Measurements from ENCODE around the gene SMIM3. TPM values are rescaled to one million over a fixed set of nuclear protein-coding genes. Genes with fewer than 3 reads are reported as not detected.

SMIM3 gene
- total and polyA plus RNA-seq, 7 experiments from 2014 or later = 5.2 to 17.9 (median 7.9) TPM

DNA sequence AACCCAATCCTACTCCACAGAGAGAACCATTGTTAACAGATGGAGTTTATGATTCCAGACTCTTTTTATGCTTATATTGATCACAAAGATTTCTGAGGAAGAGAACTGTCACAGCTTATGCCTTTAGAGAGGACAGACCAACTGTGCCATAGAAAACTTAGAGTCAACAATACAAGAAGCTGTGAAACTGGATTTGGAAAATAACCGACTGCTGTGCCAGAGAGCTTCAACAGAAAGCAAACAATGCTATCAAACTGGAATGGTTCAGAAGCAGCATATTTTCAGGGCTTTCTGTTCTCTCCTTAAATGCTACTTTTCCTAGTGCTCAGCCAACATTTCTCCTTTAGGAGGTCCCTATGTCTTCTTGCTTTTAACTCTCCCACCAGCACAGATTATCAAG is 24.7 kb upstream of the SMIM3 start:
- Mint-ChIP-seq H3K4me1 (peaks cover 25 to 79% (median 64%) of the 10 kb centered on the region in 7 donors), H3K27ac (peak overlapping the region in 2 of 9 donors; percentile 10 to 56), H3K36me3 (peaks cover 10 to 45% (median 43%) of the 10 kb centered on the region in 5 donors), H3K27me3 (no peaks in the 10 kb centered on the region), H3K9me3 (no peaks in the 10 kb centered on the region), H3K4me3 (peak overlapping the region in 1 of 10 donors; percentile 32)
- Histone ChIP-seq H3K36me3 (ENCODE audit: control insufficient read depth in 2 of 3, insufficient read depth in 3 of 3, low read length in 3 of 3) (peaks cover 6 to 50% (median 21%) of the 10 kb centered on the region in 3 experiments), H3K27me3 (ENCODE audit: control insufficient read depth in 2 of 2, insufficient read depth in 2 of 2, low read length in 2 of 2) (no peaks in the 10 kb centered on the region), H3K9me3 (ENCODE audit: control insufficient read depth in 2 of 3, low read length in 3 of 3) (no peaks in the 10 kb centered on the region), H3K4me1 (ENCODE audit: control insufficient read depth in 2 of 2, insufficient read depth in 2 of 2, low read length in 2 of 2) (peaks cover 5 to 14% of the 10 kb centered on the region in 2 donors), H3K27ac (ENCODE audit: low read depth, low read length) (no peak overlapping the region), H3K4me3 (ENCODE audit: low read length) (no peak overlapping the region)
- DNase-seq = no peak
- CTCF ChIA-PET = interaction anchor here (1.7 kb wide), 1 partner anchor 25 kb away, joined by 5 read pairs; the partner anchor contains the start of gene SMIM3
- ATAC-seq = no peak
- POLR2A ChIA-PET = interaction anchor here (1.2 kb wide), 1 partner anchor 19 kb away, joined by 3 read pairs; no protein-coding TSS in a partner anchor
- intact Hi-C loops (cut with micrococcal nuclease) = loop anchor here in 1 of 2 donors (5.0 kb wide), 1 partner anchor 37 kb away; no protein-coding TSS in a partner anchor

DNA sequence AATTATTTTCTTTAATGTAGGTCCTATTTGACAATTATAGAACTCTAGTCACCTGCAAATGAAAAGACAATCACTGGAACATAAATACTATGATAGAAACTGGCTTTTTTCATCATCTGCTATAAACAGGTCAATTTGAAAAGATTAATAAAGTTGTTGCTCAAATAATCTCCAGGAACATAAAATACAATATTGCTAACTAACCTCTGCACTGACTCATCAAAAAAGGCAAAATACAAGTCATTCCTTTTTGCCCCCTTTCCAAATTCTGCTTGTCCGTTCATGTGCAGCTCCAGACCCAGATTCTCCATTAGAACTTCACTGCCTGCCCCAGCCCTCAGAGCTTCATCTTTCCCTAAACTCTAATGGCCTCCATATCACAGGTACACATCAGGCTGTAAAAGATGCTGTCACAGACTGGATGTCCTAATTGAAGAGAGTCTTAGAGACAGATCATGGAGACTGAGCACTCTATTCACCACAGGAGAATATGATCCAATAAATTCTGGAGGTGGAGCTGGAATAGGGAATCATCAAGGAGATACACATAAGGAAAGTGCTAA is 21.4 kb upstream of the SMIM3 start:
- DNase-seq = no peak
- peak overlapping the region in 6 of 10 donors; percentile 26 to 64 (median 60) for H3K4me3 Mint-ChIP-seq
- H3K27me3 ChIP-seq (ENCODE audit: control insufficient read depth in 2 of 2, insufficient read depth in 2 of 2, low read length in 2 of 2) = no peaks in the 10 kb centered on the region

DNA sequence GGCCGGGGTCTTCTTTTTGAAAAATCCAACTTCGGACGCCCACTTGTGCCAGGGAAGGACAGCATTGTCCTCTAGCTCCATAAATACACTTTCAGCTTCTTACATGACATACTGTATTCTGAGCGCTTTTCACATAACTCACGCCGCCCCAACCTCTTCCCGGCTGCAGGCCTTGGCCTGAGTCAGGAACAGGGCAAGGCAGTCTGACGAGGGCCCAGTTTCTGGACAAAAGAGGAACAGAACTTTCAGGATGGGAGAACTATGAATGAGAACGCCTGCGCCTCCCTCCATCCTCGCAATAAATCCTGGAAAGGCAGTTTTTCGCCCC is 20.4 kb upstream of the SMIM3 start:
- ATAC-seq (peak; percentile 4), DNase-seq (no peak)
- H3K4me3 ChIP-seq (ENCODE audit: low read length) = peak overlapping the region; percentile 86
- intact Hi-C loops (cut with micrococcal nuclease) = loop anchor here (1.0 to 5.0 kb wide), 17 partner anchors 15 to 1013 kb away; partner anchors contain the start of genes RBM22 (in 2 of the 2), TCOF1 (in 2 of the 2), CD74 (in 1 of the 2) and G3BP1 (in 1 of the 2)
- peaks cover 5 to 16% of the 10 kb centered on the region in 2 donors for H3K4me1 ChIP-seq (ENCODE audit: control insufficient read depth in 2 of 2, insufficient read depth in 2 of 2, low read length in 2 of 2)
- H3K36me3 Mint-ChIP-seq = peaks cover 4 to 31% (median 28%) of the 10 kb centered on the region in 5 donors
- ChIA-PET CTCF (interaction anchor here (2.0 to 2.2 kb wide), 2 partner anchors 20 to 57 kb away, joined by 5 to 13 read pairs; partner anchors contain the start of genes RBM22 and SMIM3), POLR2A (interaction anchor here (1.0 to 3.7 kb wide), 13 partner anchors 12 to 308 kb away, joined by 3 to 30 read pairs (median 5); partner anchors contain the start of genes IRGM, RBM22, RPS14 and SMIM3)
- peaks cover 24 to 59% (median 41%) of the 10 kb centered on the region in 7 donors for H3K4me1 Mint-ChIP-seq
- H3K27me3 Mint-ChIP-seq = peaks cover 0 to 5% (median 0%) of the 10 kb centered on the region in 5 donors
- H3K27ac ChIP-seq (ENCODE audit: low read depth, low read length) = peak overlapping the region; percentile 96
- no peak overlapping the region for H3K27ac Mint-ChIP-seq
- H3K36me3 ChIP-seq (ENCODE audit: control insufficient read depth in 2 of 3, insufficient read depth in 3 of 3, low read length in 3 of 3) = peaks cover 6 to 25% (median 10%) of the 10 kb centered on the region in 3 experiments
- H3K9me3 ChIP-seq (ENCODE audit: control insufficient read depth in 2 of 3, low read length in 3 of 3) = no peaks in the 10 kb centered on the region
- H3K4me3 Mint-ChIP-seq = no peak overlapping the region
- no peaks in the 10 kb centered on the region for H3K27me3 ChIP-seq (ENCODE audit: control insufficient read depth in 2 of 2, insufficient read depth in 2 of 2, low read length in 2 of 2)
- peaks cover 0 to 5% (median 0%) of the 10 kb centered on the region in 11 donors for H3K9me3 Mint-ChIP-seq

More for the DNA sequence above, 21.4 kb upstream of the SMIM3 start:
- intact Hi-C loops (cut with micrococcal nuclease) = loop anchor here (5.0 kb wide), 2 partner anchors 345 to 755 kb away; partner anchors contain the start of genes CD74 (in 1 of the 2), HMGXB3 (in 1 of the 2) and TIGD6 (in 1 of the 2)
- H3K4me3 ChIP-seq (ENCODE audit: low read length) = no peak overlapping the region
- Mint-ChIP-seq H3K36me3 (peaks cover 4 to 32% (median 30%) of the 10 kb centered on the region in 5 donors), H3K27ac (peak overlapping the region in 3 of 9 donors; percentile 3 to 51 (median 43)), H3K9me3 (peaks cover 0 to 5% (median 0%) of the 10 kb centered on the region in 11 donors), H3K4me1 (peaks cover 17 to 64% (median 45%) of the 10 kb centered on the region in 7 donors), H3K27me3 (no peaks in the 10 kb centered on the region)
- no peak for ATAC-seq
- peaks cover 6 to 32% (median 20%) of the 10 kb centered on the region in 3 experiments for H3K36me3 ChIP-seq (ENCODE audit: control insufficient read depth in 2 of 3, insufficient read depth in 3 of 3, low read length in 3 of 3)
- CTCF ChIA-PET = interaction anchor here (0.8 to 2.2 kb wide), 2 partner anchors 56 to 104 kb away, joined by 3 to 5 read pairs; partner anchors contain the start of gene RBM22
- H3K4me1 ChIP-seq (ENCODE audit: control insufficient read depth in 2 of 2, insufficient read depth in 2 of 2, low read length in 2 of 2) = peaks cover 5 to 16% of the 10 kb centered on the region in 2 donors
- no peaks in the 10 kb centered on the region for H3K9me3 ChIP-seq (ENCODE audit: control insufficient read depth in 2 of 3, low read length in 3 of 3)
- H3K27ac ChIP-seq (ENCODE audit: low read depth, low read length) = peak overlapping the region; percentile 96
- POLR2A ChIA-PET = interaction anchor here (1.9 to 3.6 kb wide), 5 partner anchors 16 to 56 kb away, joined by 8 to 27 read pairs (median 12); partner anchors contain the start of genes RBM22 and SMIM3

DNA sequence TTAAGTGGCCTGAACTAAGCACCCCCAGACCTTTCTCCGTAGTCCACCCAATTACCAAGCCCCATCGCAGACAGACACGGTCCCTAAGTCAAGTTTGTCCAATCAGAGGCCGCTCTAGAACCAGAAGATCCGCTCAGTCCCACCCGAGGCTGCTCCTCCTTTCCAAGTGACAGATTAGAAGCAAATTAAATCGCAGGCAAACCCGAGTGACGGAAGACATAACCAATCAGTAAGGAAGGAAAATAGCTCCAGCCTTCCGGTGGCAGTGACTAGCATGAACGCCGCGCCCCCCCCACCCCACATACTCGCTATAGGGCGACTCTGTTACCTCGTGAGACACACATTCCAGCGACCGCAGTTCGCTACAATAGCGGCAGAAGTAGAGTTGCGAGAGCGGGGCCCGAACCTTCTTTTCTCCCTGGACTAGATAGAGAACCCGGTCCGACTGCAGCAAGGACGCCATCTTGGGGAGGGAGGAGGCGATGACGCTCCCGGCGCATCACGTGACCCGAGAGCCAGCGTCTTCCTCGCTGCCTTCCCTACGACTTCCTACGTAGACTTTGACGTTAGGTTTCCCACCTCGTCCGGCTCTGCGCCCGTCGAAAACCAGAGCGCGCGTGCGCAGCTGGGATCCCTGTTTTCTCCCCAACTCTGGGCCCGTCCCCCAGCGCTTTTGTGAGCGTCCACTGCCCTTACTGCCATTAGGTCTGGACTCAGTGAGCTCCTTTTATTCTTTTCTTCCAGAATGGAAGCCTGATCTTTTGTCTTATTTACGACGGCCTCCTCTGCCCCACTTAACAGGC is 19.8 kb upstream of the SMIM3 start, which contains the start of gene DCTN4:
Gene DCTN4, minus strand, starts transcription at position 487 of the 803 bp plus-strand sequence. Its CDS starts 24 bp downstream, at position 463.
- intact Hi-C loops (cut with micrococcal nuclease) = loop anchor here (1.0 to 5.0 kb wide), 17 partner anchors 16 to 1012 kb away; partner anchors contain the start of genes RBM22 (in 2 of the 2), TCOF1 (in 2 of the 2), CD74 (in 1 of the 2) and G3BP1 (in 1 of the 2)
- Histone ChIP-seq H3K4me1 (ENCODE audit: control insufficient read depth in 2 of 2, insufficient read depth in 2 of 2, low read length in 2 of 2) (peaks cover 5 to 16% of the 10 kb centered on the region in 2 donors), H3K27me3 (ENCODE audit: control insufficient read depth in 2 of 2, insufficient read depth in 2 of 2, low read length in 2 of 2) (no peaks in the 10 kb centered on the region), H3K27ac (ENCODE audit: low read depth, low read length) (peak within 1 kb of the TSS; percentile 96), H3K9me3 (ENCODE audit: control insufficient read depth in 2 of 3, low read length in 3 of 3) (no peaks in the 10 kb centered on the region), H3K36me3 (ENCODE audit: control insufficient read depth in 2 of 3, insufficient read depth in 3 of 3, low read length in 3 of 3) (peaks cover 5 to 20% (median 6%) of the 10 kb centered on the region in 3 experiments), H3K4me3 (ENCODE audit: low read length) (peak within 1 kb of the TSS; percentile 86)
- peak within 1 kb of the TSS in 1 of 9 donors; percentile 62 for H3K27ac Mint-ChIP-seq
- CTCF ChIA-PET = interaction anchor here (0.7 to 2.2 kb wide), 5 partner anchors 20 to 58 kb away, joined by 3 to 13 read pairs (median 5); partner anchors contain the start of genes RBM22 and SMIM3
- ATAC-seq (peak; percentile 95), DNase-seq (peak; percentile 84 to 96 (median 94))
- peaks cover 0 to 25% (median 23%) of the 10 kb centered on the region in 5 donors for H3K36me3 Mint-ChIP-seq
- peaks cover 0 to 5% (median 0%) of the 10 kb centered on the region in 5 donors for H3K27me3 Mint-ChIP-seq
- H3K4me1 Mint-ChIP-seq = peaks cover 22 to 54% (median 36%) of the 10 kb centered on the region in 7 donors
- H3K4me3 Mint-ChIP-seq = peak within 1 kb of the TSS in 3 of 10 donors; percentile 23 to 46 (median 36)
- H3K9me3 Mint-ChIP-seq = peaks cover 0 to 5% (median 0%) of the 10 kb centered on the region in 11 donors
- POLR2A ChIA-PET = interaction anchor here (0.6 to 3.7 kb wide), 18 partner anchors 11 to 1013 kb away, joined by 3 to 30 read pairs (median 4); partner anchors contain the start of genes G3BP1, IRGM, RBM22 and RPS14

DNA sequence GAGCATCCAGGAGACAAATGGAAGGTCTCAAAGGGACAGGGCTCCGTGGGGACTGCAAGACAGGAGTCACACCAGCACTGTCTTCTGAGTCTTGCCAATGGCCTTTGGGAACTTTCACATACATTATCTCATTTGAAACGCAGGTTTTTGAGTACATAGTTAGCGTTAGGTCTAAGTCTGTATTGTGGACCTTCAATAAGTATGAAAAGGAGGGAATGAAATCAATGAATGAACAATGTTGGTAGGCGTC is 19.3 kb upstream of the SMIM3 start:
- Histone ChIP-seq H3K27ac (ENCODE audit: low read depth, low read length) (peak overlapping the region; percentile 96), H3K4me3 (ENCODE audit: low read length) (peak overlapping the region; percentile 86), H3K27me3 (ENCODE audit: control insufficient read depth in 2 of 2, insufficient read depth in 2 of 2, low read length in 2 of 2) (no peaks in the 10 kb centered on the region), H3K4me1 (ENCODE audit: control insufficient read depth in 2 of 2, insufficient read depth in 2 of 2, low read length in 2 of 2) (peaks cover 5 to 16% of the 10 kb centered on the region in 2 donors), H3K36me3 (ENCODE audit: control insufficient read depth in 2 of 3, insufficient read depth in 3 of 3, low read length in 3 of 3) (peaks cover 3 to 14% (median 6%) of the 10 kb centered on the region in 3 experiments), H3K9me3 (ENCODE audit: control insufficient read depth in 2 of 3, low read length in 3 of 3) (no peaks in the 10 kb centered on the region)
- H3K27ac Mint-ChIP-seq = no peak overlapping the region
- no peak overlapping the region for H3K4me3 Mint-ChIP-seq
- no peak for ATAC-seq
- DNase-seq = no peak
- peaks cover 0 to 20% (median 17%) of the 10 kb centered on the region in 5 donors for H3K36me3 Mint-ChIP-seq
- peaks cover 0 to 5% (median 0%) of the 10 kb centered on the region in 5 donors for H3K27me3 Mint-ChIP-seq
- POLR2A ChIA-PET = interaction anchor here (0.6 to 3.7 kb wide), 10 partner anchors 11 to 1012 kb away, joined by 3 to 30 read pairs (median 4); partner anchors contain the start of genes G3BP1 and RBM22
- CTCF ChIA-PET = interaction anchor here (0.7 to 2.0 kb wide), 5 partner anchors 19 to 43 kb away, joined by 3 to 13 read pairs (median 3); partner anchors contain the start of gene SMIM3
- H3K4me1 Mint-ChIP-seq = peaks cover 19 to 48% (median 30%) of the 10 kb centered on the region in 7 donors
- H3K9me3 Mint-ChIP-seq = peaks cover 0 to 5% (median 0%) of the 10 kb centered on the region in 11 donors
- intact Hi-C loops (cut with micrococcal nuclease) = loop anchor here (1.0 to 5.0 kb wide), 7 partner anchors 16 to 1012 kb away; partner anchors contain the start of genes CD74 (in 1 of the 2), G3BP1 (in 1 of the 2), GM2A (in 1 of the 2) and HMGXB3 (in 1 of the 2)
